Kidney tubule cell (primary cell): ENCODE data around the gene DCHS1.

Experiments used
- DNase-seq: peaks from one replicate; pipeline ENCODE4 v3.0.0-alpha.2; 2018; ENCODE audit warnings: low spot score

Gene DCHS1

GRCh38 chr11:6646918-6647679 lies 8.5 kb downstream of the DCHS1 start:
- no peak for DNase-seq

GRCh38 chr11:6646576-6646917 lies 9.1 kb downstream of the DCHS1 start:
- no peak for DNase-seq

GRCh38 chr11:6646071-6646470 lies 9.5 kb downstream of the DCHS1 start:
- no peak for DNase-seq

- no peak for DNase-seq
These were observed 12.7 kb downstream of the DCHS1 start for GRCh38 chr11:6642957-6643356.

GRCh38 chr11:6640985-6641701 lies 14.5 kb downstream of the DCHS1 start:
- DNase-seq, result no peak

- DNase-seq, result no peak
These were observed 15.3 kb downstream of the DCHS1 start for GRCh38 chr11:6640036-6640984.

GRCh38 chr11:6638429-6638828 lies 17.2 kb downstream of the DCHS1 start:
- DNase-seq, result no peak

- no peak for DNase-seq
These were observed 17.7 kb downstream of the DCHS1 start for GRCh38 chr11:6637871-6638270.

- DNase-seq, result no peak
These were observed 19.1 kb downstream of the DCHS1 start for GRCh38 chr11:6636480-6636879.

- peak; percentile 22 for DNase-seq
These were observed 20.3 kb downstream of the DCHS1 start for GRCh38 chr11:6635082-6635932.

- no peak for DNase-seq
These were observed 21.1 kb downstream of the DCHS1 start for GRCh38 chr11:6634534-6634933.

GRCh38 chr11:6633422-6634408 lies 21.9 kb downstream of the DCHS1 start:
- no peak for DNase-seq

GRCh38 chr11:6632116-6633073 lies 23.2 kb downstream of the DCHS1 start:
- DNase-seq, result no peak

- DNase-seq, result no peak
These were observed 24.2 kb downstream of the DCHS1 start for GRCh38 chr11:6631361-6631890.

- no peak for DNase-seq
These were observed 24.8 kb downstream of the DCHS1 start for GRCh38 chr11:6630632-6631291.

GRCh38 chr11:6629892-6630631 lies 25.5 kb downstream of the DCHS1 start:
- peak; percentile 23 for DNase-seq

GRCh38 chr11:6629573-6629891 lies 26.1 kb downstream of the DCHS1 start:
- no peak for DNase-seq

GRCh38 chr11:6628526-6628925 lies 27.1 kb downstream of the DCHS1 start:
- DNase-seq, result no peak
